Calu3 (cell line): ENCODE measurements around the gene WDR44. TPM values are rescaled to one million over a fixed set of nuclear protein-coding genes. Genes with fewer than 3 reads are reported as not detected.

Experiments used
- BruUV-seq: library from RNA; stranded (reverse); fragments of 400-500 nt; replicated peaks from 2 replicates; lab custom pipeline; 2021; lab: Mats Ljungman, UMichigan
- CTCF ChIA-PET: fragments of 300-600 bp; sonication (Branson Sonifier 250); formaldehyde crosslinking; loops from one replicate; lab custom pipeline; 2022; ENCODE audit warnings: antibody characterized with exemption; lab: Charles Lee
- DNase-seq: peaks from one replicate; pipeline ENCODE4 v3.0.0; 2022
- H3K27ac Mint-ChIP-seq: one replicate; pipeline ENCODE4 v1.8.0; 2022; ENCODE audit warnings: mixed read lengths; ENCODE audit not compliant: unreplicated experiment
- H3K27me3 Mint-ChIP-seq: one replicate; pipeline ENCODE4 v1.8.0; 2022; ENCODE audit warnings: mixed read lengths; ENCODE audit not compliant: unreplicated experiment
- H3K36me3 Mint-ChIP-seq: one replicate; pipeline ENCODE4 v1.8.0; 2022; ENCODE audit warnings: mild to moderate bottlenecking, moderate library complexity, mixed read lengths; ENCODE audit not compliant: insufficient read depth, unreplicated experiment
- H3K4me1 Mint-ChIP-seq: one replicate; pipeline ENCODE4 v1.8.0; 2022; ENCODE audit warnings: mild to moderate bottlenecking, low read depth, mixed read lengths; ENCODE audit not compliant: unreplicated experiment
- H3K4me3 Mint-ChIP-seq: one replicate; pipeline ENCODE4 v1.8.0; 2022; ENCODE audit warnings: mild to moderate bottlenecking, low read depth, moderate library complexity, mixed read lengths; ENCODE audit not compliant: unreplicated experiment
- H3K9me3 Mint-ChIP-seq: one replicate; pipeline ENCODE4 v1.8.0; 2022; ENCODE audit warnings: low read depth, mixed read lengths; ENCODE audit not compliant: unreplicated experiment
- intact Hi-C: fragments of 100-400 bp; cut with micrococcal nuclease; formaldehyde crosslinking; loops from one replicate; pipeline ENCODE4 v1.10.0; 2022; ENCODE audit not compliant: unreplicated experiment
- total RNA-seq: library from RNA; stranded (reverse); gene quantifications from 2 replicates; pipeline ENCODE4 v1.2.3, GENCODE V29; 2022
- TF ChIP-seq, protein P1 (sequence below): fragments of 200-600 bp; IDR thresholded peaks from one replicate; pipeline ENCODE4 v1.8.0; 2022; ENCODE audit warnings: antibody characterized with exemption; ENCODE audit not compliant: unreplicated experiment

Gene WDR44
- total RNA-seq, 1 experiment from 2014 or later = 15.8 TPM

DNA sequence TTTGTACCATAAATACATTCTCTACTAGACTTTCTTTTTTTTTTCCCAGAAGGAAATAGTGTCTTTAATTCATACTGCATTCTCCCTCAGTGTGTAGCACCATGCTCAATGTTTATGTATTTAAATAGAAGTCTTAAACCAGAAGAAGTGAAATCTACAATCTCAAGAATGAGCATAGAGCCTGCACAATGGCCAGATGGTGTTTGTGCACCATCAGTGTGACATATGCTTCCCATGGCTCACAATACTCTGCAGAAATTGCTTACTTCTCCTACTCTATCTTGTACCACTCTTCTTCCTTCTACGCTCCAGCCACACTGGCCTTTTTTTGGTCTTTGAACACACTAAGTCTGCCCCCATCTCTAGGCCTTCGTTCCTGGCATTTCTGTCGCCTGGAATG is 147.1 kb downstream of the WDR44 start:
- TF ChIP-seq, protein P1, sequence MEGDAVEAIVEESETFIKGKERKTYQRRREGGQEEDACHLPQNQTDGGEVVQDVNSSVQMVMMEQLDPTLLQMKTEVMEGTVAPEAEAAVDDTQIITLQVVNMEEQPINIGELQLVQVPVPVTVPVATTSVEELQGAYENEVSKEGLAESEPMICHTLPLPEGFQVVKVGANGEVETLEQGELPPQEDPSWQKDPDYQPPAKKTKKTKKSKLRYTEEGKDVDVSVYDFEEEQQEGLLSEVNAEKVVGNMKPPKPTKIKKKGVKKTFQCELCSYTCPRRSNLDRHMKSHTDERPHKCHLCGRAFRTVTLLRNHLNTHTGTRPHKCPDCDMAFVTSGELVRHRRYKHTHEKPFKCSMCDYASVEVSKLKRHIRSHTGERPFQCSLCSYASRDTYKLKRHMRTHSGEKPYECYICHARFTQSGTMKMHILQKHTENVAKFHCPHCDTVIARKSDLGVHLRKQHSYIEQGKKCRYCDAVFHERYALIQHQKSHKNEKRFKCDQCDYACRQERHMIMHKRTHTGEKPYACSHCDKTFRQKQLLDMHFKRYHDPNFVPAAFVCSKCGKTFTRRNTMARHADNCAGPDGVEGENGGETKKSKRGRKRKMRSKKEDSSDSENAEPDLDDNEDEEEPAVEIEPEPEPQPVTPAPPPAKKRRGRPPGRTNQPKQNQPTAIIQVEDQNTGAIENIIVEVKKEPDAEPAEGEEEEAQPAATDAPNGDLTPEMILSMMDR = no peak
- no peaks in the 10 kb centered on the region for H3K9me3 Mint-ChIP-seq
- no TSS peak for BruUV-seq

DNA sequence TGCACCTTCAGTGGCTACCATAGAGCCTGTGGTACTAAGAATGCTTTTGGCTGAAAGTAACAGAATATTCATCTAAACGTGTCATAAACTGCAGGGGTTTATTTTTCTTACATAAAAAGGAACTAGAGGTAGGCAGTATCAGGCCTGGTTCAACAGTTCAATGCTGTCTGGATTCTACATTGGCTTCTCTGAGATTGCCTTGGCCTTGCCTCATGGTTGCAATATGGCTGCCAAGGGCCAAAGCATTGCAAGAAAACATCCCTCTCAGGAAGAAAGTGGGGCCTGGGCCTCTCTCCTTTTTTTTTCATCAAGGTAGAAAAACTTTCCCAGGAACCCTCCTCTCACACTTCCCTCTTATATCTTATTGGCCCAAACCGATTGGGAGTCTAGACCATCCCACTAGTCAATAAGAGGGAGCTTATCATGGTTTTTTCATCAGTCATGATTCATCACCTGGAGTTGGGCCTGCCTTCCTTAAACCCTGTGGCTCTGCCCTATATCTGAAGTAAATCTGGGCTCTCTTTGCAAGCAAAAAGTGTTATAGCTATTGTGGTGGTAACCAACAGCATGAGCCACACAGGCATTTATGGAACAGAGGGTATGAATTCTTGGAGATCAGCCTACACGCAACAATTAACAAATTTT is 147.9 kb downstream of the WDR44 start:
- peaks cover 11% of the 10 kb centered on the region for H3K4me1 Mint-ChIP-seq
- CTCF ChIA-PET = interaction anchor here (0.6 kb wide), 1 partner anchor 56 kb away, joined by 3 read pairs; no protein-coding TSS in a partner anchor
- TF ChIP-seq, protein P1 = no peak
- intact Hi-C loops = no loop called here
- H3K36me3 Mint-ChIP-seq = peaks cover 11% of the 10 kb centered on the region
- H3K4me3 Mint-ChIP-seq = no peak overlapping the region
- H3K27me3 Mint-ChIP-seq = peaks cover 27% of the 10 kb centered on the region
- BruUV-seq = no TSS peak
- DNase-seq = no peak
- H3K9me3 Mint-ChIP-seq = no peaks in the 10 kb centered on the region
- H3K27ac Mint-ChIP-seq = no peak overlapping the region

More for the DNA sequence above, 147.1 kb downstream of the WDR44 start:
- DNase-seq = no peak
- Mint-ChIP-seq H3K27me3 (peaks cover 21% of the 10 kb centered on the region), H3K36me3 (peaks cover 11% of the 10 kb centered on the region), H3K27ac (no peak overlapping the region), H3K4me1 (peaks cover 11% of the 10 kb centered on the region), H3K4me3 (no peak overlapping the region)
- intact Hi-C loops = no loop called here
- CTCF ChIA-PET = interaction anchor here (0.6 kb wide), 1 partner anchor 100 kb away, joined by 4 read pairs; no protein-coding TSS in a partner anchor

GRCh38 chrX:118495061-118495921 is 149.4 kb downstream of the WDR44 start, which contains the start of gene DOCK11:
Gene DOCK11, plus strand, starts transcription at chrX:118495815. Its CDS starts 157 bp downstream, at chrX:118495972.
- CTCF ChIA-PET = no interaction called here
- Mint-ChIP-seq H3K4me3 (peak within 1 kb of the TSS; percentile 72), H3K9me3 (no peaks in the 10 kb centered on the region), H3K27ac (no peak within 1 kb of the TSS), H3K36me3 (peaks cover 11% of the 10 kb centered on the region), H3K4me1 (peaks cover 11% of the 10 kb centered on the region), H3K27me3 (peaks cover 27% of the 10 kb centered on the region)
- TF ChIP-seq, protein P1 = no peak
- peak; percentile 54 for DNase-seq
- intact Hi-C loops = no loop called here
- no TSS peak for BruUV-seq

DNA sequence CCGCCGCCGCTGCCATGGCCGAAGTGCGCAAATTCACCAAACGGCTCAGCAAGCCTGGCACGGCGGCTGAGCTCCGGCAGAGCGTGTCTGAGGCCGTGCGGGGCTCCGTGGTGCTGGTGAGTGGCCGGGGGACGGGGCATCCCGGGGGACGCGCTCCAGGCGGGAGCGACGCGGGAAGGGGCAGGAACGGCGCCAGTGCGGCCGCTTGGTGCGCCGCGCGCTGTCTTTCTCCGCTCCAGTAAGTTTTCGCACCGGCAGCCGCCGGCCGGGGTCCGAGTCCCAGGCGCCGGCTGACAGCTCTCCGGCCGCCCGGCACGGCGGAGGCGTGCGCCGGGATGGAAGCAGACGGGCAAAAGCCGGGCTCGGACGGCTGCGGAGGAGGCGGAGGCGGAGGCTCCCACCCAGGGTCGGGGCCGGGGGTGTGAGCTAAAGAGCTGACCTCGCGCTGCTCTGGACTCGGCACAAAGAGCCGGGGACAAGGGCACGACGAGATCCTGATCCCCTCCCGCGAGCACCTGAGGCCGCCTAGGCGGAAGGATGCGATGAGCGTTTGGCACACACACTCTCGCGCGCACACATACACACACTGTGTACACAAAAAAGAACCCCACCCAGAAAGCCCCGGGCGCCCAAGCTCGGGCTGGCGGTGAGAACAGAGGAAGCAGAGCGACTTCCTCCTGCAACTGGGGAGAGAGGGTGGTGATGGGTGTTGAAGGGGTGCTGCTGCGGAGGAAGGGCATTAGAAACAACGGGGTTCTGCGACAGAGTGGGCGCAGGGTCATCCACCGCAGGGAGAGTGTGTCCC is 150.3 kb downstream of the WDR44 start:
- Mint-ChIP-seq H3K27ac (no peak overlapping the region), H3K4me3 (peak overlapping the region; percentile 72), H3K4me1 (peaks cover 11% of the 10 kb centered on the region), H3K36me3 (peaks cover 11% of the 10 kb centered on the region), H3K27me3 (peaks cover 27% of the 10 kb centered on the region), H3K9me3 (no peaks in the 10 kb centered on the region)
- peak; percentile 15 for DNase-seq
- CTCF ChIA-PET = no interaction called here
- intact Hi-C loops = no loop called here
- BruUV-seq = no TSS peak
- TF ChIP-seq, protein P1 = no peak
